OCI-LY3 (cell line): ENCODE results near the gene BEST1.

Experiments
- H2AFZ ChIP-seq: fragments of 200-600, 300-600 bp; shearing (Covaris generic); 2 replicates; pipeline ENCODE4 v1.6.0; 2014; ENCODE audit warnings: antibody characterized with exemption, low read depth, low read length
- H3K27ac ChIP-seq: fragments of 200-600, 300-600 bp; sonication (generic); 2 replicates; pipeline ENCODE4 v1.5.1; 2014; ENCODE audit warnings: mild to moderate bottlenecking, low read length, moderate library complexity, mixed read lengths
- H3K27me3 ChIP-seq: fragments of 200-600, 300-600 bp; sonication (generic); 2 replicates; pipeline ENCODE4 v1.6.1; 2014; ENCODE audit warnings: low read depth, low read length, mixed read lengths
- H3K36me3 ChIP-seq: fragments of 200-600, 300-600 bp; sonication (generic); replicated peaks from 2 replicates; pipeline ENCODE3; 2014; ENCODE audit warnings: low read depth, low read length, mixed read lengths
- H3K4me1 ChIP-seq: fragments of 300-600, 200-600 bp; sonication (generic); 2 replicates; pipeline ENCODE4 v1.6.1; 2014; ENCODE audit warnings: low read length, mixed read lengths
- H3K4me2 ChIP-seq: fragments of 200-600, 300-600 bp; sonication (generic); 2 replicates; pipeline ENCODE4 v1.6.1; 2014; ENCODE audit warnings: low read length, mixed read lengths
- H3K4me3 ChIP-seq: fragments of 300-600, 200-600 bp; sonication (generic); 2 replicates; pipeline ENCODE4 v1.5.1; 2014; ENCODE audit warnings: antibody characterized with exemption, mild to moderate bottlenecking, low read length, moderate library complexity
- H3K79me2 ChIP-seq: fragments of 300-600, 200-600 bp; shearing (Covaris generic); 2 replicates; pipeline ENCODE4 v1.6.1; 2014; ENCODE audit warnings: mild to moderate bottlenecking, low read length, mixed read lengths
- H3K9ac ChIP-seq: fragments of 300-600, 200-600 bp; shearing (Covaris generic); 2 replicates; pipeline ENCODE4 v1.6.0; 2014; ENCODE audit warnings: mild to moderate bottlenecking, low read length, moderate library complexity
- H3K9me3 ChIP-seq: fragments of 200-600, 300-600 bp; shearing (Covaris generic); 2 replicates; pipeline ENCODE4 v1.6.1; 2014; ENCODE audit warnings: low read length, mixed read lengths; ENCODE audit not compliant: insufficient read depth
- H4K20me1 ChIP-seq: fragments of 200-600, 300-600 bp; sonication (generic); 2 replicates; pipeline ENCODE4 v1.6.1; 2016; ENCODE audit warnings: low read length, mixed read lengths; ENCODE audit not compliant: insufficient read depth
- CTCF ChIP-seq: fragments of 200-600, 300-600 bp; sonication (generic); IDR thresholded peaks from 2 replicates; pipeline ENCODE4 v1.5.1; 2014; ENCODE audit warnings: antibody characterized with exemption, low read length, low read depth
- EZH2phosphoT487 ChIP-seq: fragments of 200-600 bp; shearing (Covaris generic); IDR thresholded peaks from 2 replicates; pipeline ENCODE4 v1.6.1; 2018; ENCODE audit warnings: antibody characterized with exemption, mixed run types, low read depth

The BEST1 gene

GRCh38 chr11:61918251-61918937 is 31.8 kb upstream of the BEST1 start:
- Histone ChIP-seq H3K4me1 (no peaks in the 10 kb centered on the region), H3K9ac (no peak overlapping the region), H3K79me2 (no peaks in the 10 kb centered on the region), H3K4me3 (no peak overlapping the region), H3K27ac (no peak overlapping the region), H4K20me1 (no peaks in the 10 kb centered on the region), H3K9me3 (no peaks in the 10 kb centered on the region), H2AFZ (no peak overlapping the region), H3K36me3 (no peaks in the 10 kb centered on the region), H3K4me2 (no peak overlapping the region), H3K27me3 (peaks cover 13% of the 10 kb centered on the region; the same call in 1 of the 2 replicates)
- TF ChIP-seq CTCF: no peak
- TF ChIP-seq EZH2phosphoT487: no peak

GRCh38 chr11:61918938-61919704 is 31.0 kb upstream of the BEST1 start:
- no peaks in the 10 kb centered on the region for H3K36me3 ChIP-seq
- no peak overlapping the region for H3K9ac ChIP-seq
- H3K4me1 ChIP-seq: no peaks in the 10 kb centered on the region
- H3K4me3 ChIP-seq: no peak overlapping the region
- H2AFZ ChIP-seq: no peak overlapping the region
- H3K27me3 ChIP-seq: peaks cover 13% of the 10 kb centered on the region; the same call in 1 of the 2 replicates
- no peaks in the 10 kb centered on the region for H4K20me1 ChIP-seq
- H3K4me2 ChIP-seq: no peak overlapping the region
- H3K27ac ChIP-seq: no peak overlapping the region
- H3K9me3 ChIP-seq: no peaks in the 10 kb centered on the region
- TF ChIP-seq EZH2phosphoT487 (no peak), CTCF (no peak)
- no peaks in the 10 kb centered on the region for H3K79me2 ChIP-seq

GRCh38 chr11:61919705-61920631 is 30.2 kb upstream of the BEST1 start:
- Histone ChIP-seq H3K9me3 (no peaks in the 10 kb centered on the region), H3K27ac (no peak overlapping the region), H3K4me3 (no peak overlapping the region), H3K36me3 (no peaks in the 10 kb centered on the region), H2AFZ (no peak overlapping the region), H3K27me3 (peaks cover 13% of the 10 kb centered on the region; the same call in 1 of the 2 replicates), H3K79me2 (no peaks in the 10 kb centered on the region), H3K9ac (no peak overlapping the region), H3K4me2 (no peak overlapping the region), H3K4me1 (no peaks in the 10 kb centered on the region), H4K20me1 (no peaks in the 10 kb centered on the region)
- TF ChIP-seq CTCF: no peak
- TF ChIP-seq EZH2phosphoT487: no peak

GRCh38 chr11:61921446-61921845 is 28.7 kb upstream of the BEST1 start:
- no peak overlapping the region for H3K27ac ChIP-seq
- H3K79me2 ChIP-seq: no peaks in the 10 kb centered on the region
- H4K20me1 ChIP-seq: no peaks in the 10 kb centered on the region
- no peak overlapping the region for H3K4me2 ChIP-seq
- no peak for TF ChIP-seq CTCF
- H3K27me3 ChIP-seq: peaks cover 13% of the 10 kb centered on the region; the same call in 1 of the 2 replicates
- no peak overlapping the region for H3K4me3 ChIP-seq
- H2AFZ ChIP-seq: no peak overlapping the region
- no peaks in the 10 kb centered on the region for H3K4me1 ChIP-seq
- no peak overlapping the region for H3K9ac ChIP-seq
- H3K36me3 ChIP-seq: no peaks in the 10 kb centered on the region
- no peaks in the 10 kb centered on the region for H3K9me3 ChIP-seq
